B cell (primary cell): ENCODE results near the gene RNGTT. TPM values are rescaled to one million over a fixed set of nuclear protein-coding genes. Genes with fewer than 3 reads are reported as not detected.

Experiments
- ATAC-seq: fragments of 200-7000 bp; cut with Tn5 transposase; one replicate; pipeline ENCODE4 v1.10.0; 2021; ENCODE audit warnings: low read depth, mild to moderate bottlenecking, moderate number of reproducible peaks, moderate library complexity
- CTCF ChIA-PET: fragments of 350-600 bp; sonication (Branson Sonifier 250); formaldehyde crosslinking; loops from one replicate; lab custom pipeline; 2021; ENCODE audit warnings: antibody characterized with exemption, inconsistent platforms; lab: Charles Lee
- POLR2A ChIA-PET: fragments of 350-600 bp; sonication (Branson Sonifier 250); formaldehyde crosslinking; loops from one replicate; lab custom pipeline; 2021; ENCODE audit warnings: antibody characterized with exemption; lab: Charles Lee
- DNase-seq: peaks from one replicate; pipeline ENCODE4 v3.0.0; 2013
- H2AFZ ChIP-seq: 2 replicates; pipeline ENCODE4 v1.6.1; 2012; ENCODE audit warnings: mild to moderate bottlenecking, low read depth, low read length; ENCODE audit not compliant: insufficient read depth, poor library complexity, severe bottlenecking
- H3K27ac ChIP-seq, 2 donors: 1 replicate in 1 of 2; 2 replicates in 1 of 2; pipeline ENCODE4 v1.5.1; 2012 to 2013; ENCODE audit warnings: low read length in 2 of 2, mild to moderate bottlenecking in 2 of 2, moderate library complexity in 1 of 2
- H3K27me3 ChIP-seq, 4 experiments: fragments of 200-600 bp in 1 of 4; sonication (generic) in 1 of 4; replicated peaks in 1 of 4; 1 replicate in 2 of 4; 2 replicates in 2 of 4; pipeline versions ENCODE4 v1.6.1 to v1.7.0; 2013 to 2016; ENCODE audit warnings: low read length in 3 of 4, mild to moderate bottlenecking in 2 of 4, mixed read lengths in 1 of 4, moderate library complexity in 1 of 4; ENCODE audit not compliant: insufficient read depth in 4 of 4, control insufficient read depth in 3 of 4; ENCODE audit errors: control extremely low read depth in 1 of 4
- H3K36me3 ChIP-seq, 2 experiments: replicated peaks in 1 of 2; 1 replicate in 1 of 2; 2 replicates in 1 of 2; pipeline versions ENCODE4 v1.6.1 to v1.7.1; 2013; ENCODE audit warnings: low read length in 1 of 2; ENCODE audit not compliant: insufficient read depth in 2 of 2, control insufficient read depth in 1 of 2; ENCODE audit errors: control extremely low read depth in 1 of 2, extremely low read depth in 1 of 2
- H3K4me1 ChIP-seq, 2 donors: fragments of 200-600 bp in 1 of 2; sonication (generic) in 1 of 2; 1 replicate in 1 of 2; 2 replicates in 1 of 2; pipeline versions ENCODE4 v1.5.1 to v1.6.1; 2013 to 2017; ENCODE audit warnings: low read length in 2 of 2; ENCODE audit not compliant: control insufficient read depth in 2 of 2, insufficient read depth in 2 of 2
- H3K4me2 ChIP-seq: replicated peaks from 2 replicates; pipeline ENCODE3; 2012; ENCODE audit warnings: mild to moderate bottlenecking, low read depth, low read length; ENCODE audit not compliant: poor library complexity, severe bottlenecking
- H3K4me3 ChIP-seq, 5 experiments: fragments of 200-600 bp in 1 of 5; sonication (generic) in 1 of 5; 1 replicate in 3 of 5; 2 replicates in 2 of 5; pipeline versions ENCODE4 v1.5.1 to v1.7.0; 2011 to 2016; ENCODE audit warnings: low read length in 4 of 5, mild to moderate bottlenecking in 4 of 5, low read depth in 2 of 5, control low read depth in 1 of 5, moderate library complexity in 1 of 5; ENCODE audit not compliant: insufficient read depth in 1 of 5; ENCODE audit errors: control extremely low read depth in 1 of 5, extremely low read depth in 1 of 5
- H3K79me2 ChIP-seq: fragments of 200-600 bp; sonication (generic); one replicate; pipeline ENCODE4 v1.6.0; 2016; ENCODE audit warnings: low read length; ENCODE audit not compliant: control insufficient read depth, insufficient read depth
- H3K9ac ChIP-seq: fragments of 200-600 bp; sonication (generic); 2 replicates; pipeline ENCODE4 v1.6.1; 2017; ENCODE audit warnings: mild to moderate bottlenecking, low read length, moderate library complexity
- H3K9me3 ChIP-seq, 3 donors: one replicate each; pipeline versions ENCODE4 v1.6.1 to v1.7.1; 2013; ENCODE audit warnings: low read length in 2 of 3; ENCODE audit not compliant: control insufficient read depth in 2 of 3, insufficient read depth in 1 of 3; ENCODE audit errors: control extremely low read depth in 1 of 3
- H4K20me1 ChIP-seq: 2 replicates; pipeline ENCODE4 v1.6.0; 2012; ENCODE audit warnings: mild to moderate bottlenecking, low read length; ENCODE audit not compliant: insufficient read depth, control insufficient read depth, poor library complexity, severe bottlenecking
- H3K27ac Mint-ChIP-seq: one replicate; pipeline ENCODE4 v1.8.0; 2021; ENCODE audit warnings: mixed read lengths
- H3K27me3 Mint-ChIP-seq: one replicate; pipeline ENCODE4 v1.8.0; 2021; ENCODE audit warnings: mixed read lengths
- H3K4me1 Mint-ChIP-seq: one replicate; pipeline ENCODE4 v1.8.0; 2021; ENCODE audit warnings: mixed read lengths
- H3K4me3 Mint-ChIP-seq: one replicate; pipeline ENCODE4 v1.8.0; 2021; ENCODE audit warnings: mixed read lengths
- H3K9me3 Mint-ChIP-seq: one replicate; pipeline ENCODE4 v1.8.0; 2022; ENCODE audit warnings: mixed read lengths; ENCODE audit not compliant: insufficient read depth
- EZH2 ChIP-seq: IDR thresholded peaks from 2 replicates; pipeline ENCODE4 v1.6.1; 2012; ENCODE audit warnings: borderline replicate concordance, low read depth, mild to moderate bottlenecking, moderate library complexity, low read length; ENCODE audit not compliant: insufficient read depth, poor library complexity, severe bottlenecking
- WGBS: methylation state at CpG from one replicate; pipeline ENCODE4 v1.1.5; 2013; ENCODE audit warnings: missing lambda C conversion rate; ENCODE audit not compliant: insufficient coverage; 5-methylcytosine and 5-hydroxymethylcytosine counted together
- intact Hi-C: fragments of 100-400 bp; cut with micrococcal nuclease; formaldehyde crosslinking; loops from one replicate; pipeline ENCODE4 v1.10.0; 2022
- polyA plus RNA-seq: library from polyadenylated mRNA; depleted of rRNA; stranded (reverse); fragments of >200 nt; gene quantifications from 2 replicates; pipeline ENCODE4 v1.2.3, GENCODE V29; 2012
- total RNA-seq, 2 donors: library from RNA; stranded (reverse); fragments of 120-200 nt in 1 of 2; gene quantifications; 1 replicate in 1 of 2; 2 replicates in 1 of 2; pipeline versions ENCODE4 v1.2.3 to v1.2.4, GENCODE V29; 2013 to 2022
- TF ChIP-seq, protein P1 (sequence below): fragments of 200-600 bp; IDR thresholded peaks from one replicate; pipeline ENCODE4 v1.8.0; 2022; ENCODE audit warnings: antibody characterized with exemption, mild to moderate bottlenecking

Gene RNGTT
- total and polyA plus RNA-seq, 2 donors (not counting 1 experiment from before 2014, with no cell fraction given), result 10.8 to 29.1 TPM

DNA sequence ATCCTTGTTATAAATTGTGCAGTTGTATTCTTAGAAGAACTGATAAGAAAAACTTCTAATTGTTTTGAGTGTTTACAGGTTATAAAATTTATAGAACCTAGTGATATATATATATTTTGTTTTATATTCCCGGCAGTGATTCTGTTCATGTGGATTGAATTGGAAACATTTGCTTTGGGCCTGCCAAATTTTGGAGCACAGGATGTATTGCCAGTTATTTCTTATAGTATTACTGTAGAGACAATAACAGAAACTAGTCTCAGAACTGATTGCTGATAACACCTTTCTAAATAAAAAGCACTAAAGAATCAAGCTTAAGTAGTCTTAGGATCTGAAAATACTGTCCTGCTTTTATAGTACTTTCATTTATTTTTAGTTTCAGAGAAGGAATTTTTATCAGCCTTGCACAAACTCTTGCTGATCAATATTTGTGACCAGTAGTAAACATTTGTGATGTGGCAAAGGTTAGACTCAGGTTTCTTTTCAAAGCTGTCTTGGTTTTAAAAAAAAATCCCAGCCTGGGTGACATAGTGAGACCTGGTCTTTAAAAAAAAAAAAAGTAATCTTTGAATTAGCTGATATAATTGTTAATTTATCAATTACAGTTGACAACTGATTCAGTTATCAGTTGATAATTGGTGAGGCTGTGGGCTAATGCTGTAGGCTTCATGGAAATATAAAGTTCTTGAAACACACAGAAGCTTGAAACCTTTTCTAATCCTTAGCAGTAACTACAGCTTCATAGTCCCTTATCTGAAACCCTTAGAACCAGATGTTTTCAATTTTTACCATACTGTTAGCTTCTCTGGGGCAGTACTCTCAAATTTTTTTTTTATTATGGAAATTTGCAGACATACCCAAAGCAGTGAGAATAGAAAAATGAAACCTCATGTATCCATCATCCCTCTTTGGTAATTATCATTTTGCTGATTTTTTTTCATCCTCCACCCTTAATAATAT, 42.4 kb downstream of the RNGTT start:
- WGBS, result no CpG with 5 or more reads among the region's 1 CpG
- ChIA-PET CTCF (interaction anchor here (0.6 to 0.9 kb wide), 2 partner anchors 21 to 1194 kb away, joined by 3 read pairs; no protein-coding TSS in a partner anchor), POLR2A (interaction anchor here (0.7 kb wide), 1 partner anchor 159 kb away, joined by 3 read pairs; no protein-coding TSS in a partner anchor)
- peaks cover 15% of the 10 kb centered on the region for H3K79me2 ChIP-seq
- Mint-ChIP-seq H3K4me3 (no peak overlapping the region), H3K27ac (no peak overlapping the region), H3K27me3 (no peaks in the 10 kb centered on the region), H3K9me3 (no peaks in the 10 kb centered on the region), H3K4me1 (peaks cover 7% of the 10 kb centered on the region)
- peaks cover 3 to 20% of the 10 kb centered on the region in 2 experiments for H3K36me3 ChIP-seq
- H4K20me1 ChIP-seq, result no peaks in the 10 kb centered on the region
- H3K4me2 ChIP-seq, result no peak overlapping the region
- no peak for ATAC-seq
- H3K9me3 ChIP-seq, result peaks cover 0 to 2% (median 0%) of the 10 kb centered on the region in 3 donors
- no peak overlapping the region for H3K9ac ChIP-seq
- intact Hi-C loops, result no loop called here
- no peak for TF ChIP-seq EZH2
- TF ChIP-seq, protein P1, sequence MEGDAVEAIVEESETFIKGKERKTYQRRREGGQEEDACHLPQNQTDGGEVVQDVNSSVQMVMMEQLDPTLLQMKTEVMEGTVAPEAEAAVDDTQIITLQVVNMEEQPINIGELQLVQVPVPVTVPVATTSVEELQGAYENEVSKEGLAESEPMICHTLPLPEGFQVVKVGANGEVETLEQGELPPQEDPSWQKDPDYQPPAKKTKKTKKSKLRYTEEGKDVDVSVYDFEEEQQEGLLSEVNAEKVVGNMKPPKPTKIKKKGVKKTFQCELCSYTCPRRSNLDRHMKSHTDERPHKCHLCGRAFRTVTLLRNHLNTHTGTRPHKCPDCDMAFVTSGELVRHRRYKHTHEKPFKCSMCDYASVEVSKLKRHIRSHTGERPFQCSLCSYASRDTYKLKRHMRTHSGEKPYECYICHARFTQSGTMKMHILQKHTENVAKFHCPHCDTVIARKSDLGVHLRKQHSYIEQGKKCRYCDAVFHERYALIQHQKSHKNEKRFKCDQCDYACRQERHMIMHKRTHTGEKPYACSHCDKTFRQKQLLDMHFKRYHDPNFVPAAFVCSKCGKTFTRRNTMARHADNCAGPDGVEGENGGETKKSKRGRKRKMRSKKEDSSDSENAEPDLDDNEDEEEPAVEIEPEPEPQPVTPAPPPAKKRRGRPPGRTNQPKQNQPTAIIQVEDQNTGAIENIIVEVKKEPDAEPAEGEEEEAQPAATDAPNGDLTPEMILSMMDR, result no peak
- no peak overlapping the region for H3K4me3 ChIP-seq
- DNase-seq, result no peak
- H3K4me1 ChIP-seq, result no peaks in the 10 kb centered on the region
- no peaks in the 10 kb centered on the region for H3K27me3 ChIP-seq
- H3K27ac ChIP-seq, result no peak overlapping the region
- H2AFZ ChIP-seq, result no peak overlapping the region

DNA sequence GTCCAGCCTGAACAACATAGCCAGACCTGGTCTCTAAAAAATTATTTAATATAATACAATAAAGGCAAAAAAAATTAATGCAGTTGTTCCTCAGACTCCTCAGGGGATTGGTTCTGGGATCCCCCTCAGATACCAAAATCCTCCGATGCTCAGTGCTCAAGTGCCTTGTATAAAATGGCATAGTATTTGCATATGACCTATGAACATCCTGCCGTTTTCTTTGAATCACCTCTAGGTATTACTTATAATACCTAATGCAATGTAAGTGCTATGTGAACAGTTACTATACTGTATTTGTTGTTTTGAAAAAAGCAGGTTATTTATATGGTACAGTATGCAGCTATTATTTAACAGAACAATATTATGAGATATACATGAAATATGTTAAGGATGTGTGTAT, 43.3 kb downstream of the RNGTT start:
- ChIA-PET CTCF (interaction anchor here (1.2 to 1.6 kb wide), 2 partner anchors 62 to 1853 kb away, joined by 3 to 6 read pairs; no protein-coding TSS in a partner anchor), POLR2A (no interaction called here)
- H3K9me3 ChIP-seq, result peaks cover 3 to 5% (median 4%) of the 10 kb centered on the region in 3 donors
- Mint-ChIP-seq H3K9me3 (peaks cover 3% of the 10 kb centered on the region), H3K4me3 (no peak overlapping the region), H3K27ac (no peak overlapping the region), H3K27me3 (no peaks in the 10 kb centered on the region), H3K4me1 (peaks cover 8% of the 10 kb centered on the region)
- H3K4me1 ChIP-seq, result no peaks in the 10 kb centered on the region
- no peak for TF ChIP-seq EZH2
- ATAC-seq, result no peak
- DNase-seq, result no peak
- no peaks in the 10 kb centered on the region for H4K20me1 ChIP-seq
- H2AFZ ChIP-seq, result no peak overlapping the region
- no peak overlapping the region for H3K4me3 ChIP-seq
- H3K36me3 ChIP-seq, result peaks cover 0 to 12% of the 10 kb centered on the region in 2 experiments
- no peaks in the 10 kb centered on the region for H3K27me3 ChIP-seq
- no peak overlapping the region for H3K27ac ChIP-seq
- no CpG with 5 or more reads among the region's 2 CpGs for WGBS
- peaks cover 23% of the 10 kb centered on the region for H3K79me2 ChIP-seq
- no peak overlapping the region for H3K4me2 ChIP-seq
- no peak overlapping the region for H3K9ac ChIP-seq
- intact Hi-C loops, result no loop called here
